Common myeloid progenitor, CD34-positive (primary cell): ENCODE results near the gene ACAP2.
"Not testable (repeated sequence)": the region's sequence is repeated elsewhere in the genome, so short reads cannot be mapped to it uniquely, and the experiment has no call there.

ENCODE experiments used
- CTCF ChIA-PET: fragments of 350-600 bp; sonication (Branson Sonifier 250); formaldehyde crosslinking; loops from one replicate; lab custom pipeline; 2021; ENCODE audit warnings: antibody characterized with exemption; lab: Charles Lee
- POLR2A ChIA-PET: fragments of 350-600 bp; sonication (Branson Sonifier 250); formaldehyde crosslinking; loops from one replicate; lab custom pipeline; 2021; ENCODE audit warnings: antibody characterized with exemption; lab: Charles Lee
- DNase-seq, 3 donors: peaks; one replicate each; pipeline versions ENCODE4 v3.0.0 to v3.0.0-alpha.2; 2013
- H3K27ac ChIP-seq, 2 experiments: 1 replicate in 1 of 2; 2 replicates in 1 of 2; pipeline ENCODE4 v1.7.0; 2013; ENCODE audit warnings: inconsistent platforms in 2 of 2, low read length in 2 of 2, mild to moderate bottlenecking in 2 of 2, low read depth in 1 of 2, moderate library complexity in 1 of 2; ENCODE audit not compliant: severe bottlenecking in 2 of 2, insufficient read depth in 1 of 2, poor library complexity in 1 of 2
- H3K27me3 ChIP-seq, 5 experiments: replicated peaks in 2 of 5; 1 replicate in 3 of 5; 2 replicates in 2 of 5; pipeline versions ENCODE4 v1.6.1 to v1.7.0; 2013; ENCODE audit warnings: low read length in 4 of 5, mild to moderate bottlenecking in 2 of 5, moderate library complexity in 2 of 5, inconsistent platforms in 1 of 5; ENCODE audit not compliant: insufficient read depth in 5 of 5, control insufficient read depth in 4 of 5
- H3K36me3 ChIP-seq, 4 experiments: 1 replicate in 2 of 4; 2 replicates in 2 of 4; pipeline versions ENCODE4 v1.6.1 to v1.7.0; 2013; ENCODE audit warnings: low read length in 3 of 4, control low read depth in 1 of 4, mild to moderate bottlenecking in 1 of 4; ENCODE audit not compliant: control insufficient read depth in 4 of 4, insufficient read depth in 4 of 4
- H3K4me1 ChIP-seq, 4 experiments: 1 replicate in 3 of 4; 2 replicates in 1 of 4; pipeline versions ENCODE4 v1.6.1 to v1.7.1; 2013; ENCODE audit warnings: low read length in 3 of 4, mild to moderate bottlenecking in 3 of 4, control low read depth in 1 of 4, inconsistent platforms in 1 of 4, moderate library complexity in 1 of 4; ENCODE audit not compliant: control insufficient read depth in 4 of 4, insufficient read depth in 4 of 4; ENCODE audit errors: control extremely low read depth in 1 of 4
- H3K4me3 ChIP-seq, 7 experiments: 1 replicate in 4 of 7; 2 replicates in 3 of 7; pipeline versions ENCODE4 v1.5.1 to v1.7.0; 2013; ENCODE audit warnings: mild to moderate bottlenecking in 7 of 7, low read length in 6 of 7, moderate library complexity in 6 of 7, inconsistent platforms in 2 of 7, low read depth in 2 of 7, control low read depth in 1 of 7; ENCODE audit not compliant: insufficient read depth in 4 of 7, control insufficient read depth in 1 of 7; ENCODE audit errors: extremely low read depth in 1 of 7
- H3K9me3 ChIP-seq, 5 experiments: 1 replicate in 4 of 5; 2 replicates in 1 of 5; pipeline versions ENCODE4 v1.6.1 to v1.7.1; 2013; ENCODE audit warnings: low read length in 4 of 5, mild to moderate bottlenecking in 2 of 5, inconsistent platforms in 1 of 5, low read depth in 1 of 5, moderate library complexity in 1 of 5; ENCODE audit not compliant: control insufficient read depth in 4 of 5, insufficient read depth in 2 of 5; ENCODE audit errors: control extremely low read depth in 1 of 5
- WGBS: methylation state at CpG from one replicate; pipeline ENCODE4 v1.1.5; 2013; ENCODE audit not compliant: insufficient coverage; 5-methylcytosine and 5-hydroxymethylcytosine counted together

The ACAP2 gene

DNA sequence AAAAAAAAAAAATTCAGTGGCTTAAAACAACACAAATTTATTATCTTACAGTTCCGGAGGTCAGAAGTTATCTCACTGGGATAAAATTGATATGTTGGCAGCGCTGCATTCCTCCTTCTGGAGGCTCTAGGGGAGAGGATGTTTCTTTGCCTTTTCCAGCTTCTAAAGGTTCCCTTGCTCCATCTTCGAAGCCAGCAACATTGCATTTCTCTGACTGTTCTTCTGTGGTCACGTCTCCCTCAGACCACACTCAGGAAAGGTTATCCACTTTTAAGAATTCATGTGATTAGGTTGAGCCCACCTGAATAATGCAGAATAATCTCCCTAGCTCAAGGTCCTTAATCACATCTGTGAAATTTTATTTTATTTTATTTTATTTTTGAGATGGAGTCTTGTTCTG, 23.4 kb upstream of the ACAP2 start:
- H3K4me1 ChIP-seq, result peaks cover 0 to 2% (median 0%) of the 10 kb centered on the region in 4 experiments
- no peak overlapping the region for H3K27ac ChIP-seq
- no peaks in the 10 kb centered on the region for H3K27me3 ChIP-seq
- POLR2A ChIA-PET, result no interaction called here
- no peak for DNase-seq
- H3K4me3 ChIP-seq, result no peak overlapping the region
- no peaks in the 10 kb centered on the region for H3K36me3 ChIP-seq
- 100% methylated on average over 1 of the region's 4 CpGs for WGBS
- CTCF ChIA-PET, result no interaction called here
- H3K9me3 ChIP-seq, result peaks cover 0 to 3% (median 0%) of the 10 kb centered on the region in 5 experiments

DNA sequence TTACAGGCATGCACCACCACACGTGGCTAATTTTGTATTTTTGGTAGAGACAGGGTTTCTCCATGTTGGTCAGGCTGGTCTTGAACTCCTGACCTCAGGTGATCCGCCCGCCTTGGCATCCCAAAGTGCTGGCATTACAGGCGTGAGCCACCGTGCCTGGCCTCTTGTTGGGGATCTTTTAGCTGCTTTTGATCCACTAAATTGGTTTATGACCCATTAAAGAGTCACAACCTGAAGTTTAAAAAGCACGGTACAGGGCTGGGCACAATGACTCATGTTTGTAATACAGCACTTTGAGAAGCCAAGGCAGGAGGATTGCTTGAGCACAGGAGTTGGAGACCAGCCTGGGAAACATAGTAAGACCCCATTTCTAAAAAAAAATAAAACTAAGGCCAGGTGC, 20.1 kb upstream of the ACAP2 start:
- H3K36me3 ChIP-seq, H3K9me3 ChIP-seq, POLR2A ChIA-PET, H3K27ac ChIP-seq, H3K27me3 ChIP-seq, H3K4me3 ChIP-seq, DNase-seq: not testable (repeated sequence)
- CTCF ChIA-PET, result interaction anchor here (1.3 kb wide), 1 partner anchor 11 kb away, joined by 3 read pairs; no protein-coding TSS in a partner anchor
- 95% methylated on average over 6 of the region's 6 CpGs for WGBS
- H3K4me1 ChIP-seq, result peaks cover 4 to 17% (median 9%) of the 10 kb centered on the region in 4 experiments

DNA sequence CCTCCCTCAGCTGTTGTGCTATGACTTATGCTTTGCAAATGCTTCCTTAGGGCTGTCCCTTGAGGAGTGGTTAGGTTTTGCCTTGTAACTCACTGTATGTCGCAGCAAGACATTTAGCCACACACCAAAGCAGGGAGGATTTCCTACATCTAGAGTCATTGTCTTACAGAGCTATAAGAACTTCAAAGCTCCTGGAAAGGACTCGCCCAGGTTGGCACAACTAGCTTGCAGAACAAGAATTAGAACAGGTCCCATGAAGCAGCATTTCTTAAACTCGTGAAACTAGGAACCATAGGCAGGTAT, 19.4 kb upstream of the ACAP2 start:
- H3K27me3 ChIP-seq, result no peaks in the 10 kb centered on the region
- H3K9me3 ChIP-seq, result no peaks in the 10 kb centered on the region
- ChIA-PET CTCF (interaction anchor here (1.3 kb wide), 1 partner anchor 12 kb away, joined by 3 read pairs; no protein-coding TSS in a partner anchor), POLR2A (no interaction called here)
- WGBS, result 100% methylated on average over 2 of the region's 3 CpGs
- H3K27ac ChIP-seq, result no peak overlapping the region
- DNase-seq, result no peak
- H3K36me3 ChIP-seq, result no peaks in the 10 kb centered on the region
- H3K4me1 ChIP-seq, result peaks cover 4 to 18% (median 10%) of the 10 kb centered on the region in 4 experiments
- no peak overlapping the region for H3K4me3 ChIP-seq

DNA sequence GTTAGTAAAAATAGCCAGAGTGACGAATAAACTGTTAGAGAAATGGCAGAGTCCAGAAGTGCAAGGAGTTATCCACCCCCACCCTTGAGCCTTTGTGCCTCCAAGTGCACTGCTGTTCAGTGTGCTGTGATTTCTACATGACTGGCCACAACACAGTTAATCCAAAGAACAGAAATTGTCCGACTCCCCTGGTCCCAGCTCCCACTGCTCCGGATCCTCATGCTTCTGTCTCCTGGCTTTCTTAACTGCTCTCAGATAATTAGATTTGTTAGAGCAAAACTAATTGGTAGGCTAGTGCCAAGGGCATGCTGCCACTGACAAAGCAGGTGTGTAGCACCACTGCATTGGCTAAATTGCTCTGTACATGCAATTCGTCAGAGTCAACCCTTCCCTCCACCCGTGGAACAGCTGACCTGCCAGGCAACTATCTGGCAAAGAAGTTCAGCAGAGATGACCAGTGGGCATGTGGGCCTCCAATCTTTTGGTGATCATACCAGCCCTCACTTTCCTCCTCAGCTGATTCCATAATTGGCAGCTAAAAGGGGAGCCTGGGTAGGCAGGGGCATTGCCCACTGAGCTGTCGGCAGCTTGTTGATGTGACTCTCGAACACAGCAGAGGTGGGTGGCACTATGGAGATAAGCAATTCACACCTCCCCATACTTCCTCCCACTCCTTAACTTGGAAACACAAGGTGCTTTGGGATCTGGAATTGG, 18.9 kb upstream of the ACAP2 start:
- DNase-seq, result no peak
- no peak overlapping the region for H3K27ac ChIP-seq
- no peaks in the 10 kb centered on the region for H3K36me3 ChIP-seq
- no peak overlapping the region for H3K4me3 ChIP-seq
- H3K9me3 ChIP-seq, result no peaks in the 10 kb centered on the region
- H3K4me1 ChIP-seq, result peaks cover 4 to 18% (median 10%) of the 10 kb centered on the region in 4 experiments
- 83% methylated on average over 6 of the region's 7 CpGs for WGBS
- ChIA-PET CTCF (no interaction called here), POLR2A (no interaction called here)
- H3K27me3 ChIP-seq, result no peaks in the 10 kb centered on the region

DNA sequence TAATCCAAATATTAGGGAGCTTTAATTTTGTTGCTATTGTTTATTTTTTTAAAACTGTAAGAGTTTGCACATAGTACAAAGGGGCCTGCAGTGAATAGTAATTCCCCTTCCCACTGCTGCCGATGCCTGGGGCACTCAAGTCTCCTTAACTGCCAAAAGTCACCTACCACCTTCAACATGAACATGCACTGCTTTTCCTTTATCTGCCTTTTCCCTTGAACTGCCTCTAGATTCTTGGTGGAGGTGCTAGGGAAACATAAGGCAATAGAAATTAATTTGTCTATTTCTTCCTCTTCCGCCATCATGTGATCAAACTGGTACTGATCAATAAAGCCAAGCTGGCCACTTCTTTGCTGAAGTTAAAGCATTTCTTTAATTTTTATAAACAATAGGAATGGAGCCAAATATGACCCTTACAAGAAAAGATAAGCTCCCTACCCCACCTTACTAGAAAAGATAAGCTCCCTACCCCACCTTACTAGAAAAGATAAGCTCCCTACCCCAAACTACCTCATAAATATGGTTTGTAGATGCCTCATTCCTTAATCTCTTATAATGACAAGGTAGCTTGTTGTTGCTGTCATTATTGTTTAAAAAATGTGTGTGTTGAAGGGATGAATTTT, 17.4 kb upstream of the ACAP2 start:
- Histone ChIP-seq H3K4me1 (peaks cover 4 to 18% (median 10%) of the 10 kb centered on the region in 4 experiments), H3K9me3 (no peaks in the 10 kb centered on the region), H3K27ac (no peak overlapping the region), H3K4me3 (no peak overlapping the region), H3K36me3 (no peaks in the 10 kb centered on the region), H3K27me3 (no peaks in the 10 kb centered on the region)
- DNase-seq, result no peak
- POLR2A ChIA-PET, result no interaction called here
- WGBS, result 80% methylated on average over 1 of the region's 2 CpGs
- CTCF ChIA-PET, result interaction anchor here (1.1 kb wide), 2 partner anchors 18 to 65 kb away, joined by 3 to 4 read pairs; no protein-coding TSS in a partner anchor

DNA sequence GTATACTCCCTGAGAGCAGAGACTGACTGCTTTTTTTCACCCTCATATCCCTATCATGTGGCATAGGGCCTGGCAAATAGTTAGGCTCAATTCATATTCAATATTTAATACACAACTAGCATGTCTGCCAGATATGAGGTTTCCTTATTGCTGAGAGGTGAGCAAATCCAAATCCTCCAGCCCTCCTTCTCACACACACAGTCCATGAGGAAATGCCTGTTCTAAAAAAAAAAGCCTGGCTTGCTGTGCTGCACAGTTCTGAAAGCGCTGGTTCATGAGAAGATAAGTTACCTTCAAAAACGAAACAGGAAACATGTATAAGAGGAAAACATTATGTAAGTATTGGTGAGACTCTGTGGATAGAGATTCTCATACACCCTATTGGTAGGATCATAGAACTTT, 15.5 kb upstream of the ACAP2 start:
- POLR2A ChIA-PET, result no interaction called here

DNA sequence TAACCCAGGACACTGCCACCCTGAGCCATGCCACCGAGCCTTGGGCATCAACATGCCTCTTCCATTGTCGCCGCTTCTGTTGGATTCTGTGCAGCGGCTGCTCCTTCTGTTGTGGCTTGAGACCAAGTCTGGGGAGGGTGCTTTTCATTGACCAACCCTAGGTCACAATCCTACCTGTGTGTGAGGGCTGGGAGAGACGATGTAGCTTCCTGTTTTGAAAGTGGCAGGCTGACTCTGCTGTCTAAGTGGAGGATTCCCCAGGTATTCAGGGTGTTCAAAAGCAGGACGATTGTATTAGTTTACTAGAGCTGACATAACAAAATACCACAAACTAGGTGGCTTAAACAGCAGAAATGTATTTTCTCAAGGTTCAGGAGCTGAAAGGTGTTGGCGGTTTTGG, 13.0 kb upstream of the ACAP2 start:
- Histone ChIP-seq H3K36me3 (no peaks in the 10 kb centered on the region), H3K27me3 (no peaks in the 10 kb centered on the region), H3K4me3 (no peak overlapping the region), H3K27ac (no peak overlapping the region), H3K4me1 (peaks cover 4 to 16% (median 10%) of the 10 kb centered on the region in 4 experiments), H3K9me3 (peaks cover 0 to 5% (median 0%) of the 10 kb centered on the region in 5 experiments)
- no peak for DNase-seq
- POLR2A ChIA-PET, result no interaction called here
- WGBS, result 100% methylated on average over 5 of the region's 7 CpGs
- CTCF ChIA-PET, result no interaction called here

More for the DNA sequence above, 15.5 kb upstream of the ACAP2 start:
- WGBS, result 0% methylated on average over 2 of the region's 2 CpGs
- H3K9me3 ChIP-seq, result peaks cover 0 to 5% (median 0%) of the 10 kb centered on the region in 5 experiments
- CTCF ChIA-PET, result interaction anchor here (1.3 kb wide), 1 partner anchor 17 kb away, joined by 4 read pairs; no protein-coding TSS in a partner anchor
- no peaks in the 10 kb centered on the region for H3K36me3 ChIP-seq
- DNase-seq, result peak; percentile 47 to 75 (median 66)
- H3K27ac ChIP-seq, result peak overlapping the region in 1 of 2 experiments; percentile 66
- peaks cover 4 to 18% (median 10%) of the 10 kb centered on the region in 4 experiments for H3K4me1 ChIP-seq
- no peaks in the 10 kb centered on the region for H3K27me3 ChIP-seq
- peak overlapping the region in 3 of 7 experiments; percentile 31 to 46 (median 35) for H3K4me3 ChIP-seq
